ENCODE results near the gene ICAM4. TPM values are rescaled to one million over a fixed set of nuclear protein-coding genes. Genes with fewer than 3 reads are reported as not detected.

Gene ICAM4
- total RNA-seq, 1 donor from 2014 or later, result not detected

- peak overlapping the region; percentile 68 for H3K4me3 Mint-ChIP-seq
These were observed 17.2 kb upstream of the ICAM4 start for GRCh38 chr19:10269333-10270179.

DNA sequence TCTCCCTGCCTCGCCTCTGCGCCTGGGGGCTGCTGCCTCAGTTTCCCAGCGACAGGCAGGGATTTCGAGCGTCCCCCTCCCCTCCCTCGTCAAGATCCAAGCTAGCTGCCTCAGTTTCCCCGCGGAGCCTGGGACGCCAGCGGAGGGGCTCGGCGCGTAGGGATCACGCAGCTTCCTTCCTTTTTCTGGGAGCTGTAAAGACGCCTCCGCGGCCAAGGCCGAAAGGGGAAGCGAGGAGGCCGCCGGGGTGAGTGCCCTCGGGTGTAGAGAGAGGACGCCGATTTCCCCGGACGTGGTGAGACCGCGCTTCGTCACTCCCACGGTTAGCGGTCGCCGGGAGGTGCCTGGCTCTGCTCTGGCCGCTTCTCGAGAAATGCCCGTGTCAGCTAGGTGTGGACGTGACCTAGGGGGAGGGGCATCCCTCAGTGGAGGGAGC, 16.6 kb upstream of the ICAM4 start:
- Histone ChIP-seq H3K9ac (no peak overlapping the region), H3K4me2 (peak overlapping the region; percentile 64), H3K36me3 (no peaks in the 10 kb centered on the region), H2AFZ (replicated peaks) (peak overlapping the region; percentile 74), H3F3A (ENCODE audit: low read depth) (peaks cover 18% of the 10 kb centered on the region), H3K4me3 (peak overlapping the region; percentile 33), H3K4me1 (no peaks in the 10 kb centered on the region), H3K27ac (no peak overlapping the region), H3K79me2 (ENCODE audit: low read depth) (no peaks in the 10 kb centered on the region), H3K27me3 (peaks cover 61% of the 10 kb centered on the region), H3K9me3 (ENCODE audit: low read depth) (no peaks in the 10 kb centered on the region), H4K20me1 (ENCODE audit: low read depth) (no peaks in the 10 kb centered on the region)
- TF ChIP-seq EZH2 (IDR thresholded peaks at IDR 0.05) (peak; percentile 81), EZH2phosphoT487 (IDR thresholded peaks at IDR 0.05) (peak; percentile 79)
- TF ChIP-seq, protein P1, sequence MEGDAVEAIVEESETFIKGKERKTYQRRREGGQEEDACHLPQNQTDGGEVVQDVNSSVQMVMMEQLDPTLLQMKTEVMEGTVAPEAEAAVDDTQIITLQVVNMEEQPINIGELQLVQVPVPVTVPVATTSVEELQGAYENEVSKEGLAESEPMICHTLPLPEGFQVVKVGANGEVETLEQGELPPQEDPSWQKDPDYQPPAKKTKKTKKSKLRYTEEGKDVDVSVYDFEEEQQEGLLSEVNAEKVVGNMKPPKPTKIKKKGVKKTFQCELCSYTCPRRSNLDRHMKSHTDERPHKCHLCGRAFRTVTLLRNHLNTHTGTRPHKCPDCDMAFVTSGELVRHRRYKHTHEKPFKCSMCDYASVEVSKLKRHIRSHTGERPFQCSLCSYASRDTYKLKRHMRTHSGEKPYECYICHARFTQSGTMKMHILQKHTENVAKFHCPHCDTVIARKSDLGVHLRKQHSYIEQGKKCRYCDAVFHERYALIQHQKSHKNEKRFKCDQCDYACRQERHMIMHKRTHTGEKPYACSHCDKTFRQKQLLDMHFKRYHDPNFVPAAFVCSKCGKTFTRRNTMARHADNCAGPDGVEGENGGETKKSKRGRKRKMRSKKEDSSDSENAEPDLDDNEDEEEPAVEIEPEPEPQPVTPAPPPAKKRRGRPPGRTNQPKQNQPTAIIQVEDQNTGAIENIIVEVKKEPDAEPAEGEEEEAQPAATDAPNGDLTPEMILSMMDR (IDR thresholded peaks at IDR 0.05), result no peak
- H3K36me3 Mint-ChIP-seq, result no peaks in the 10 kb centered on the region
- H3K27me3 Mint-ChIP-seq (ENCODE audit: insufficient read depth, low read depth), result peaks cover 33% of the 10 kb centered on the region
- peak; percentile 20 for DNase-seq (ENCODE audit: low spot score)
- H3K4me3 Mint-ChIP-seq, result no peak overlapping the region
- no peaks in the 10 kb centered on the region for H3K9me3 Mint-ChIP-seq
- no peak overlapping the region for H3K27ac Mint-ChIP-seq
- H3K4me1 Mint-ChIP-seq, result no peaks in the 10 kb centered on the region

More at GRCh38 chr19:10269333-10270179, 17.2 kb upstream of the ICAM4 start:
- no peaks in the 10 kb centered on the region for H3K36me3 Mint-ChIP-seq
- Histone ChIP-seq H2AFZ (replicated peaks) (peak overlapping the region; percentile 74), H4K20me1 (ENCODE audit: low read depth) (no peaks in the 10 kb centered on the region), H3K27ac (no peak overlapping the region), H3K36me3 (no peaks in the 10 kb centered on the region), H3K4me2 (peak overlapping the region; percentile 64), H3K4me3 (peak overlapping the region; percentile 34), H3K27me3 (peaks cover 56% of the 10 kb centered on the region), H3K79me2 (ENCODE audit: low read depth) (no peaks in the 10 kb centered on the region), H3K9ac (no peak overlapping the region), H3K4me1 (no peaks in the 10 kb centered on the region), H3F3A (ENCODE audit: low read depth) (peaks cover 18% of the 10 kb centered on the region), H3K9me3 (ENCODE audit: low read depth) (no peaks in the 10 kb centered on the region)
- no peaks in the 10 kb centered on the region for H3K4me1 Mint-ChIP-seq
- no peak overlapping the region for H3K27ac Mint-ChIP-seq
- TF ChIP-seq EZH2phosphoT487 (IDR thresholded peaks at IDR 0.05) (no peak), EZH2 (IDR thresholded peaks at IDR 0.05) (peak; percentile 78)
- TF ChIP-seq, protein P1 (IDR thresholded peaks at IDR 0.05), result peak; percentile 96
- H3K27me3 Mint-ChIP-seq (ENCODE audit: insufficient read depth, low read depth), result peaks cover 27% of the 10 kb centered on the region
- DNase-seq (ENCODE audit: low spot score), result peak; percentile 87
- no peaks in the 10 kb centered on the region for H3K9me3 Mint-ChIP-seq

DNA sequence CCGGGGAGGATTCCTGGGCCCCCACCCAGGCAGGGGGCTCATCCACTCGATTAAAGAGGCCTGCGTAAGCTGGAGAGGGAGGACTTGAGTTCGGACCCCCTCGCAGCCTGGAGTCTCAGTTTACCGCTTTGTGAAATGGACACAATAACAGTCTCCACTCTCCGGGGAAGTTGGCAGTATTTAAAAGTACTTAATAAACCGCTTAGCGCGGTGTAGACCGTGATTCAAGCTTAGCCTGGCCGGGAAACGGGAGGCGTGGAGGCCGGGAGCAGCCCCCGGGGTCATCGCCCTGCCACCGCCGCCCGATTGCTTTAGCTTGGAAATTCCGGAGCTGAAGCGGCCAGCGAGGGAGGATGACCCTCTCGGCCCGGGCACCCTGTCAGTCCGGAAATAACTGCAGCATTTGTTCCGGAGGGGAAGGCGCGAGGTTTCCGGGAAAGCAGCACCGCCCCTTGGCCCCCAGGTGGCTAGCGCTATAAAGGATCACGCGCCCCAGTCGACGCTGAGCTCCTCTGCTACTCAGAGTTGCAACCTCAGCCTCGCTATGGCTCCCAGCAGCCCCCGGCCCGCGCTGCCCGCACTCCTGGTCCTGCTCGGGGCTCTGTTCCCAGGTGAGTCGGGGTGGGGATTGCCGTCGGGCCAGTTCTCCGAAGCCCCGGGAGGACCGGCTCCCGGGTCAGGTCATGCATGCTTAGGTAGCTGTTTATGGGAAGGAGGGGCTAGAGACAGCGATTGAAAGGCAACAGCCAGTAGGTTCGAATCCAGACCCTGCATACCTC, 15.9 kb upstream of the ICAM4 start, which contains the start of gene ICAM1:
ICAM1 (plus strand) TSS at position 505 of the 779 bp plus-strand sequence; CDS start at position 545, 40 bp downstream.
- Histone ChIP-seq H3K4me2 (peak within 1 kb of the TSS; percentile 64), H3K9ac (no peak within 1 kb of the TSS), H3K4me1 (no peaks in the 10 kb centered on the region), H3F3A (ENCODE audit: low read depth) (peaks cover 18% of the 10 kb centered on the region), H2AFZ (replicated peaks) (peak within 1 kb of the TSS; percentile 74), H3K36me3 (no peaks in the 10 kb centered on the region), H3K27me3 (peaks cover 61% of the 10 kb centered on the region), H3K4me3 (peak within 1 kb of the TSS; percentile 34), H3K9me3 (ENCODE audit: low read depth) (no peaks in the 10 kb centered on the region), H3K79me2 (ENCODE audit: low read depth) (no peaks in the 10 kb centered on the region), H3K27ac (no peak within 1 kb of the TSS), H4K20me1 (ENCODE audit: low read depth) (no peaks in the 10 kb centered on the region)
- peaks cover 34% of the 10 kb centered on the region for H3K27me3 Mint-ChIP-seq (ENCODE audit: insufficient read depth, low read depth)
- H3K4me3 Mint-ChIP-seq, result peak within 1 kb of the TSS; percentile 35
- no peak within 1 kb of the TSS for H3K27ac Mint-ChIP-seq
- no peaks in the 10 kb centered on the region for H3K36me3 Mint-ChIP-seq
- no peaks in the 10 kb centered on the region for H3K9me3 Mint-ChIP-seq
- H3K4me1 Mint-ChIP-seq, result no peaks in the 10 kb centered on the region
- TF ChIP-seq, protein P1 (IDR thresholded peaks at IDR 0.05), result no peak
- TF ChIP-seq EZH2 (IDR thresholded peaks at IDR 0.05) (peak; percentile 35), EZH2phosphoT487 (IDR thresholded peaks at IDR 0.05) (peak; percentile 63)
- peak; percentile 71 for DNase-seq (ENCODE audit: low spot score)

Data from neural progenitor cell (in vitro differentiated cells).